Activated CD8-positive, alpha-beta memory T cell treated with anti-CD3 and anti-CD28 coated beads, Interleukin-2, amount 50 U/mL, for 48 hours (primary cell): ENCODE measurements around the gene IRAK1.

ENCODE experiments used
- DNase-seq: peaks from one replicate; pipeline ENCODE4 v3.0.0-alpha.2; 2020

The IRAK1 gene

DNA sequence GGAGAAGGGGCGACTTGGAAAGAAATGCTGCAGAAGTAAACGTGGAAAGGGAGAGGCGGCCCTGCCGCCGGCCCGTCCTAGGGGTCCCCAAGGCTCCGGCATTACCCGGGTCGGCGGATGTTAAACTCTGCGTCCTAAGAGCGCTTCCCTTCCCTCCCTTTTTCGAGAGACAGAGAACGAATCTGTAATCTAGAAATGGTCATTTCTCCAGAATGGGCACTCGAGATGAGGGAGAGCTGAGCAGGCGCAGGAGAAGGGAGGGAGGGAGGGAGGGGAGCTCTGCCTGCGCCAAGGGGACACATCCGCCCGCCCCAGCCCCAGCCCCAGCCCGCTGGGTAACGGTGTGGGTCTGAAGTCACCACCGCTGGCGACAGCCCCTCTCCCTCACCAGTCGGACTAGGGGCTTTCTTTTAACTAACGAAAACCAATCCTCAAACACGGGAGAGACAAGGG lies 49.8 kb downstream of the IRAK1 start:
- DNase-seq: no peak

- DNase-seq: no peak
Observed at GRCh38 chrX:153969125-153969903, 50.4 kb downstream of the IRAK1 start.

DNA sequence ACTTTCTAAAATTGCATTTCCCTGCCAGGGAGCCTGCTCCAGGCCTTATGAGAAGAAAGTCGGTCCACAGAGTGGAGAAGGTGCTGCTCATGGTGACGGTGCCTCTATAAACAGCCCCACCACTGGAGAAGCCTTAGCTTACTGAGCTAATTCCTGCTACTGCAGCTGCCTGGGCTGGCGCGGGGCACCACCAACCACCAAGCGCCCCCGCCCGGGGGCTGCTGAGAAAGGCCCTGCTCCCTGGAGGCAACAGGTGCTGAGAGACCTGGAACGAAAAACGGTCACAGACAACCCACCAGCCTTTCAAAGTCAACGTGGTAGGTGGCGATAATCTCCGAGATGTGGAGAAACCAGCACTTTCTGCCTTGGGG lies 51.0 kb downstream of the IRAK1 start:
- no peak for DNase-seq

DNA sequence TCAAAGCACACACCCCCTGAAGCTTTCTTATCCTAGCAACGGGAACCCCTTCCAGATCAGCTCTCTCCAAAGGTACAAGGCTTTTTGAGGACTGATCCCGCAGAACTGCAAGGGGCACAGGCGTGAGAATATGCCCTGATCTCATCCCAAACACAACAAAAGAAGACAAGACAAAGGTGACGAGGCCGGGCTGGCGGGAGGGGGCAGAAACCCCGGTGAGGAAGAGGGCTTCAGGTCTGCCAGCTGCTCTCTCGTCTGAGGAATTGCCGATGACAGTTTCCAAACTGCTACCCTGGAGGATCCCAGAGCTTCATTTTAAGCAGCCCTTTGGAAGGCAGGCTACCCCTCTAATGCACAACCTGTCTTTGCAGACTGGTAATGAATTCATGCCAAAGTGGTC lies 51.4 kb downstream of the IRAK1 start:
- DNase-seq: no peak

- no peak for DNase-seq
Observed at GRCh38 chrX:153967536-153968224, 52.0 kb downstream of the IRAK1 start.

DNA sequence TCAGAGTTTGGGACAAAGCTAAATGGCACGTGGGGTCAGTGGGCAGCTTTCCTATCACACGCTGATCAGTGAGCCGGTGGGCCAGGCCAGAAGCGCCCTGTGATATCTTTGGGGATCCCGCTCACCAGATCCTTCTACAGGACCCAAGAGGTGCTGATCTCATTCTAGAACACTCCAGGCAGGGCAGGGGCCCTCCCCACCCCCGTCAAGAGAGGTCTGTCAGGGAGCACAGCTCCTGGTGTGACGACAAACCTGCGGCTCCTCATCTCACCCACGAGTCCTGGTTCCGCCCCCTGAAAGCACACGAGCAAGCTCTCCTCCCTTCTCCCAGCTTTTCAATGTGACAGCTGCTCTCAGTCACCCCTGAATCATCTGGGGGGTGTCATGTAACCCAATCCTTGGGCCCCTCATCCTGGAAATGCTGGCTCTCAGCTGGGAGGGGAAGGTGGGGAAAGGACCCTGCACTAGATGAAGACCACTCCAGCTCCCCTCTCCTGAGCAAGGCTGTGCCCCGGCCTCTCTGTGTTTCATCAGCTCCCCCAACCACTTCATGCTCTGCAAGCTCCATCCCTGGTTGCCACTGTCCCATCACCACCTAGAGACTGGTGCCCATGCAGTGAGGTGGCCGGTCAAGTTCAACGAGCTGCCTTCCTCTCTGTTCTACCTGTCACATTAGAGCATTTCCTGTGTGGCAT lies 52.7 kb downstream of the IRAK1 start:
- DNase-seq: no peak

DNA sequence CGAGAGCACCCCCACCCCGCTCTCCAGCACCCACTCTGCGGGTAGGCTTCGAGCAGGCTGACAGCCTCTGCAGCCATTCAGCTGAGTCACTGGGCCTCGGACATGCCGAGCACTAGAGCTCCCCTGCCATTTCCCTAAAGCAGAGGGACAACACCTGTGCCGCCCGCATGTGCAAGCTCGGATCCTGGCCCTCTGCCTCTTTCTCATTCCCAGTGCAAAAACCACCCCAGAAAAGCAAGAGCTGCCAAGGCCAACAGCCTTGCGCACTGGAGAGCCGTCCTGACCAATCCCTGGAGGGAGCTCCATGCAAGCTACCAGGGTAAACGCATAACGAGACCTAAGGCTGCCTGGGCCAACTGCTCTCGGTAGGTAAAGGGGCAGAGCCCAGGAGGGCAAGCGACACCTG lies 53.4 kb downstream of the IRAK1 start:
- DNase-seq: no peak

DNA sequence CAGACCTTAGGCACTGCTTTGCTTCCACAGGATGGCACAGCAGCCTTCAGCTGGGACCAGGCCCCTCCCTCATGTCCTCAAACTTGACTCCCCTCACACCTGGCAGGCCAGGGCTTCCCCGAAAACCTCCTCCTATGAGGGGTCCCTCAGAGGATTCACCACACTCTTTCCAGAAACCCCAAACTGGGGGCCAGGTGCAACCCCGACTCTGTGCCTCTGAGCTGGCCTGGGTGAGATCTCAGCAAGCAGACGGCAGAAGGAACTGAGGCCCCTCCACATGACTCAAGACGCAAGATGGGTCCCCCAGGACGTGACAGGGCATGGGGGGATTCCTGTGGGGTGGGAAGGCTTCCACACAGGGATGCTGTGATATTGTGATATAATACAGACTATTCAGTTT lies 54.3 kb downstream of the IRAK1 start:
- DNase-seq: no peak

DNA sequence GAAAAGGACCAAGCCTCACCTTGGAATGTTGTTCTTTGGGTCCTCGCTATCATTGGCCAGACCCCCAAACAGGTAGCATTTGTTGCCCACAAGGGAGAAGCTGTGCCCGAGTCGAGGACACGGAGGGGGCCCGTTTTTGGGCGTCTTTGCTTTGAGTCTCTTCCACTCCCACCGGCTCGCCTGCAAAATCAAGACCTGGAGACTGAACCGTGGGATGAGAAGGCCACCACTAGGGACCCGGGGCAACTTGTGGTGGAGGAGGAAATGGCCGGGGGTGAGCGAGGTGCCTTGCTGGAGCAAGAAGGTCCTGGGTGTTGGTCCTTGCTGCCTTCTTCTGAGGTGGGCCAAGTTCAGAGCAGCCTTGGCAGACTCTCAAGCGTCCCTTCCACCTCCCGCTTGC lies 55.6 kb downstream of the IRAK1 start:
- no peak for DNase-seq

DNA sequence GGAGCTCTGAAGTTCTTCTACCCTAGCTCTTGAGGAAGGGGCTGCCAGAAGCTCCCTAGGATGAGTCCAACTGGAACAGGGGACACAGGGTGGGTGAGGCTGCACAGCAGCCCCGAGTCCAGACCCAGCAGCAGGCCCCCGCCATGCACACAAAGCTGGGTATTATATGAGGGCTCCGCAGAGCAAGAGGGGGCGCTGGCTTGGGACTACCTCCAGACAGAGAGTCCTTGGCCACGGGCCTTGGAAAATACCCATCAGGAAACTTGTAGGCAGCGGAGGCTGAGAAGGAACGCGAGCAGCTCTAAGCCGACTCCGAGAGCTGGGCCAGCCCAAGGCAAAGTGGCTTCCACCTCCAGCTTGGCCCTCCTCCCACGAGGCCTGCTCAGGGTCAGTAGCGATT lies 56.2 kb downstream of the IRAK1 start:
- DNase-seq: no peak

- DNase-seq: no peak
Observed at GRCh38 chrX:153961292-153961691, 58.4 kb downstream of the IRAK1 start.

GRCh38 chrX:153960786-153961185 lies 58.9 kb downstream of the IRAK1 start:
- no peak for DNase-seq
